ENCODE measurements around the gene REX1BD. TPM values are rescaled to one million over a fixed set of nuclear protein-coding genes. Genes with fewer than 3 reads are reported as not detected.

The REX1BD gene
- total and polyA plus RNA-seq, 2 of the 4 experiments (the other 2 are of a cell fraction), result 14.2 to 44.6 TPM

DNA sequence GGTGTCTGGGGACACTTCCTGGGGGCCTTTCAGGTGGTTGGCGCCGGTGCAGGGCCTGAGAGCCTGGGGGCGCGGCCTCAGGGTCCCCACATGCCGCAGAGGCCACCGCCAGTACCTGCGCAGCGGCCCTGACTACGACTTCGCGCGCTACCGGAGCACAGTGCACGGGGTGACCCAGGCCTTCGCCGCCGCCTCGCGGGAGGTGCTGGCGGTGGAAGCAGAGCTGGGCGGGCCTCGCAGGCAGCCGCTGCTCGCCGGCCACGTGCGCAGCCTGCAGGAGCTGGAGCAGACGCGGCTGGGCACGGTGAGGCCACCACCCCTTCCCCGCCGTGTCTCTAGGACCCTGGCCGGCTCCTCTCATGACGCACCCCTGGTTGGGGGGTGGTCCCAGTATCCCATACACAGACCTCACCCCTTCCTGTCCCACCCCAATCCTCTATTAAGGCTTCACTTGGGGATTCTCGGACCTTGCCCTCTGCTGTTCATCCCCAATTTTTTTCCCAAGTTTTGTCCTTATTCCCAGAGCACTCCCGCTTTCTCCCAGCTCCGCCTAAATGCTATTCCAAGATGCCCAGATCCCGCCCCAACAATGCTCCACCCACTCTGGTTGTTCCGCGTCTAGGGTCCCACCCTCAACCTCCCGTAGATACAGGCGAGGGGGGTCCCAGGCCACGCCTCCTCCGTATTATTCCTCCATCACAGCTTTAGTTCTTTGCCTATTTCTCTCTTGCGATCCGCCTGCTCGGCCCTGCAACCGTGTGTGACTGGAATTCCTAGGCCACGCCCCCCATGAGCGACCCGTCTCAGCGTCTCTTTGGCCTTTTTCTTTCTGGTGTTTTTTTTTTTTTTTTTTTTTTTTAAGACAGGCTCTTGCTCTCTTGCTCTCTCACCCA lies 1.0 kb downstream of the REX1BD start:
- CTCF ChIA-PET, result interaction anchor here (0.7 to 1.1 kb wide), 3 partner anchors 13 to 257 kb away, joined by 3 to 4 read pairs (median 3); no protein-coding TSS in a partner anchor
- H3K27me3 ChIP-seq (ENCODE audit: control insufficient read depth, insufficient read depth, low read length), result no peaks in the 10 kb centered on the region
- peak overlapping the region; percentile 48 for H3K9ac ChIP-seq (ENCODE audit: low read depth, low read length)
- H3K23ac ChIP-seq (ENCODE audit: low read depth, low read length), result peak overlapping the region; percentile 74; the same call in 1 of the 2 replicates
- H3K4ac ChIP-seq (ENCODE audit: low read depth, low read length), result peak overlapping the region; percentile 77
- H3K36me3 ChIP-seq (ENCODE audit: control insufficient read depth, insufficient read depth, low read length), result peaks cover 4% of the 10 kb centered on the region
- H3K4me3 ChIP-seq (ENCODE audit: insufficient read depth, low read depth, low read length), result peak overlapping the region; percentile 56
- peak overlapping the region; percentile 40 for H2BK5ac ChIP-seq (ENCODE audit: low read depth, low read length, poor library complexity, severe bottlenecking)
- H3K9me1 ChIP-seq (ENCODE audit: insufficient read depth, low read length), result peaks cover 4% of the 10 kb centered on the region; the same call in 1 of the 2 replicates
- peak overlapping the region; percentile 100 for H2AFZ ChIP-seq (replicated peaks; ENCODE audit: low read length, poor library complexity)
- H2BK15ac ChIP-seq (ENCODE audit: low read depth, low read length), result no peak overlapping the region
- WGBS, 2 experiments (ENCODE audit: extremely low coverage in 2 of 2, insufficient read length in 1 of 2), result 0% methylated on average over 11 of the region's 52 CpGs; no CpG with 5 or more reads in 1 of the 2 experiments
- in situ Hi-C loops (cut with MboI; ENCODE audit: low sequenced_read_pairs), result no loop called here
- peak overlapping the region; percentile 46 to 67; a peak in 2 of 4 replicates for H4K8ac ChIP-seq (ENCODE audit: low read depth in 2 of 2, low read length in 2 of 2)
- TF ChIP-seq MAFK (IDR thresholded peaks at IDR 0.05; ENCODE audit: low read depth, low read length) (no peak), NFE2L2 (IDR thresholded peaks at IDR 0.05; ENCODE audit: low read depth, low read length) (no peak), RAD21 (IDR thresholded peaks at IDR 0.05; ENCODE audit: low read length) (0 out of 2 replicates have a peak, but pooled peaks have one; percentile 18), RCOR1 (IDR thresholded peaks at IDR 0.05; ENCODE audit: insufficient replicate concordance, low read length) (no peak), MAZ (IDR thresholded peaks at IDR 0.05; ENCODE audit: borderline replicate concordance, low read depth, low read length) (no peak), CHD1 (IDR thresholded peaks at IDR 0.05; ENCODE audit: low read depth, low read length) (no peak), MXI1 (IDR thresholded peaks at IDR 0.05; ENCODE audit: borderline replicate concordance, low read depth, low read length) (peak; percentile 96), RFX5 (IDR thresholded peaks at IDR 0.05; ENCODE audit: low read depth, low read length) (no peak), POLR2A (IDR thresholded peaks at IDR 0.05; ENCODE audit: low read depth, low read length) (no peak), CEBPB (IDR thresholded peaks at IDR 0.05; ENCODE audit: low read depth, low read length) (no peak), SMC3 (IDR thresholded peaks at IDR 0.05; ENCODE audit: low read depth, low read length) (no peak), BHLHE40 (IDR thresholded peaks at IDR 0.05; ENCODE audit: low read depth, low read length) (0 out of 2 replicates have a peak, but pooled peaks have one; percentile 19), FOS (IDR thresholded peaks at IDR 0.05; ENCODE audit: low read depth, low read length) (no peak)
- TF ChIP-seq, protein P1, sequence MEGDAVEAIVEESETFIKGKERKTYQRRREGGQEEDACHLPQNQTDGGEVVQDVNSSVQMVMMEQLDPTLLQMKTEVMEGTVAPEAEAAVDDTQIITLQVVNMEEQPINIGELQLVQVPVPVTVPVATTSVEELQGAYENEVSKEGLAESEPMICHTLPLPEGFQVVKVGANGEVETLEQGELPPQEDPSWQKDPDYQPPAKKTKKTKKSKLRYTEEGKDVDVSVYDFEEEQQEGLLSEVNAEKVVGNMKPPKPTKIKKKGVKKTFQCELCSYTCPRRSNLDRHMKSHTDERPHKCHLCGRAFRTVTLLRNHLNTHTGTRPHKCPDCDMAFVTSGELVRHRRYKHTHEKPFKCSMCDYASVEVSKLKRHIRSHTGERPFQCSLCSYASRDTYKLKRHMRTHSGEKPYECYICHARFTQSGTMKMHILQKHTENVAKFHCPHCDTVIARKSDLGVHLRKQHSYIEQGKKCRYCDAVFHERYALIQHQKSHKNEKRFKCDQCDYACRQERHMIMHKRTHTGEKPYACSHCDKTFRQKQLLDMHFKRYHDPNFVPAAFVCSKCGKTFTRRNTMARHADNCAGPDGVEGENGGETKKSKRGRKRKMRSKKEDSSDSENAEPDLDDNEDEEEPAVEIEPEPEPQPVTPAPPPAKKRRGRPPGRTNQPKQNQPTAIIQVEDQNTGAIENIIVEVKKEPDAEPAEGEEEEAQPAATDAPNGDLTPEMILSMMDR (conservative IDR thresholded peaks at IDR 0.05; ENCODE audit: low read depth, low read length), result 0 out of 2 replicates have a peak, but pooled peaks have one; percentile 19
- TF ChIP-seq, protein P2, sequence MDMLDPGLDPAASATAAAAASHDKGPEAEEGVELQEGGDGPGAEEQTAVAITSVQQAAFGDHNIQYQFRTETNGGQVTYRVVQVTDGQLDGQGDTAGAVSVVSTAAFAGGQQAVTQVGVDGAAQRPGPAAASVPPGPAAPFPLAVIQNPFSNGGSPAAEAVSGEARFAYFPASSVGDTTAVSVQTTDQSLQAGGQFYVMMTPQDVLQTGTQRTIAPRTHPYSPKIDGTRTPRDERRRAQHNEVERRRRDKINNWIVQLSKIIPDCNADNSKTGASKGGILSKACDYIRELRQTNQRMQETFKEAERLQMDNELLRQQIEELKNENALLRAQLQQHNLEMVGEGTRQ (IDR thresholded peaks at IDR 0.05; ENCODE audit: low read depth, low read length), result peak; percentile 68
- no TSS peak for BruUV-seq (replicated peaks)
- H2AK5ac ChIP-seq (ENCODE audit: low read depth, low read length), result peak overlapping the region; percentile 64
- intact Hi-C loops (cut with micrococcal nuclease), result loop anchor here (1.0 to 5.0 kb wide), 4 partner anchors 138 to 328 kb away; partner anchors contain the start of genes COPE, DDX49 and UPF1
- H2AK9ac ChIP-seq (replicated peaks; ENCODE audit: low read depth, low read length, poor library complexity), result peak overlapping the region; percentile 98
- H4K91ac ChIP-seq (ENCODE audit: insufficient read depth, low read depth, low read length), result peak overlapping the region; percentile 85
- POLR2A ChIA-PET (ENCODE audit: unreplicated experiment), result no interaction called here
- ATAC-seq (ENCODE audit: low read depth), result peak; percentile 51
- no peaks in the 10 kb centered on the region for H3K9me3 ChIP-seq (ENCODE audit: control insufficient read depth, insufficient read depth, low read length)
- peak overlapping the region; percentile 36 for H3K27ac ChIP-seq (ENCODE audit: insufficient read depth, low read length)
- DNase-seq, result peak; percentile 55
- 0 out of 2 replicates have a peak overlapping the region, but pooled peaks have one; percentile 62 for H3K14ac ChIP-seq (replicated peaks; ENCODE audit: low read depth, low read length)
- H2BK20ac ChIP-seq (ENCODE audit: low read depth, low read length), result no peak overlapping the region
- peaks cover 7% of the 10 kb centered on the region for H4K20me1 ChIP-seq (ENCODE audit: insufficient read depth, low read length)
- H3K56ac ChIP-seq (ENCODE audit: extremely low read depth, insufficient read depth, low read length), result no peak overlapping the region
- no peak overlapping the region for H4K5ac ChIP-seq (ENCODE audit: low read depth, low read length)
- H3K79me1 ChIP-seq (ENCODE audit: low read depth in 1 of 2, low read length in 2 of 2), result peaks cover 6 to 20% of the 10 kb centered on the region in 2 experiments; a peak in 3 of 4 replicates
- peaks cover 6% of the 10 kb centered on the region for H3K4me1 ChIP-seq (ENCODE audit: control insufficient read depth, insufficient read depth, low read length)
- peak overlapping the region; percentile 93 for H3K4me2 ChIP-seq (ENCODE audit: low read depth, low read length)
- H3K18ac ChIP-seq (ENCODE audit: low read depth, low read length), result no peak overlapping the region
- no peak overlapping the region for H2BK120ac ChIP-seq (ENCODE audit: low read depth, low read length)
- dilution Hi-C loops (cut with HindIII; ENCODE audit: low sequenced_read_pairs, unreplicated experiment), result no loop called here

Measured in IMR-90 (cell line).